ENCODE results near the gene GNA15.

DNA sequence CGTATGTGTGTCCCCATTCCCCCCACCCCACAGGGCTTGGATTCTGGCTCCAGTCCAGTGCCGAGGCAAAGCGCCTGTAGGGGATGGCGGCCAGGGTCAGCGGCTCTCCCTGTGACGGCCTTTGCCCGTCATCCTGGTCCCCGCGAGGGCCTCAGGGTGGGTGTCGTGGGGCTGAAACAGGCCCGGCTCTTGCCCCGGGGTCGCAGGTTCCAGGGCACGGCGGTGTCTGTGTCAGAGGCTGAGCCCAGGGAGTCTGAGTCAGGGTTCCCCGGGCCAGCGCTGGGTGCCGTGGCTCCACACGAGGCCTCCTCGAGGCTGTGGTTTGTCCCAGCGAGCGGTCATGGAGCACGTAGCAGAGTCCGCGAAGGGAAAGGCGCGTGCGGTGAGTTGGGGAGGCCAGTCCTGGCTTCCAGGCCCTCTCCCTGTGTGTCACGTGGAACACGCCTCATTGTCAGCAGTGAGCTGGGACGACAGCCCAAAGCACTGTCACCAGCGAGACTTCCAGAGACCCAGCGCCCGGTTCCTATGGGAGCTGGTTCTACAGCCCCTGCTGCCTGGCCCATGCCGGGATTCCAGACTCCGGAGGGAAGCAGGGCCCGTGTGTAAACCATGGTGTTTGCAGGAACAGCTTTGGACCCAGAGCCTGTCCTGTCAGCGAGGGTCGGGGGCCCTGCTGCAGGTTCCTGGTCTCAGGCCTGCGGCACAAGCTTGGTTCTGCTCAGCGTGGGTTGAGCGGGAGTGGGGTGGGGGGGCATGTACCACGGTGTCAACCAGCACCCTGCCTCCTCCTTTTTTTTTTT lies 63.3 kb downstream of the GNA15 start:
- TF ChIP-seq, protein P1, sequence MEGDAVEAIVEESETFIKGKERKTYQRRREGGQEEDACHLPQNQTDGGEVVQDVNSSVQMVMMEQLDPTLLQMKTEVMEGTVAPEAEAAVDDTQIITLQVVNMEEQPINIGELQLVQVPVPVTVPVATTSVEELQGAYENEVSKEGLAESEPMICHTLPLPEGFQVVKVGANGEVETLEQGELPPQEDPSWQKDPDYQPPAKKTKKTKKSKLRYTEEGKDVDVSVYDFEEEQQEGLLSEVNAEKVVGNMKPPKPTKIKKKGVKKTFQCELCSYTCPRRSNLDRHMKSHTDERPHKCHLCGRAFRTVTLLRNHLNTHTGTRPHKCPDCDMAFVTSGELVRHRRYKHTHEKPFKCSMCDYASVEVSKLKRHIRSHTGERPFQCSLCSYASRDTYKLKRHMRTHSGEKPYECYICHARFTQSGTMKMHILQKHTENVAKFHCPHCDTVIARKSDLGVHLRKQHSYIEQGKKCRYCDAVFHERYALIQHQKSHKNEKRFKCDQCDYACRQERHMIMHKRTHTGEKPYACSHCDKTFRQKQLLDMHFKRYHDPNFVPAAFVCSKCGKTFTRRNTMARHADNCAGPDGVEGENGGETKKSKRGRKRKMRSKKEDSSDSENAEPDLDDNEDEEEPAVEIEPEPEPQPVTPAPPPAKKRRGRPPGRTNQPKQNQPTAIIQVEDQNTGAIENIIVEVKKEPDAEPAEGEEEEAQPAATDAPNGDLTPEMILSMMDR (IDR thresholded peaks at IDR 0.05; ENCODE audit: control extremely low read depth in 1 of 3, insufficient read depth in 1 of 3, low read depth in 1 of 3, low read length in 3 of 3) = no peak
- no peak for TF ChIP-seq SP1 (IDR thresholded peaks at IDR 0.05; ENCODE audit: low read depth, low read length)
- no peak for TF ChIP-seq RFX5 (IDR thresholded peaks at IDR 0.05; ENCODE audit: borderline replicate concordance, low read depth, low read length)
- TF ChIP-seq EZH2 (IDR thresholded peaks at IDR 0.05; ENCODE audit: low read depth, low read length, severe bottlenecking) = no peak
- TF ChIP-seq SIN3A (conservative IDR thresholded peaks at IDR 0.05 in 1 of 2, IDR thresholded peaks at IDR 0.05 in 1 of 2; ENCODE audit: low read depth in 1 of 2, low read length in 2 of 2) = no peak
